Frontal cortex (tissue), 4 donors: Measurements from ENCODE around the gene TLE4. TPM values are rescaled to one million over a fixed set of nuclear protein-coding genes. Genes with fewer than 3 reads are reported as not detected.
A peak's percentile ranks its signal among the peaks of the same experiment; 100 is the strongest.
"Not testable (repeated sequence)": the region's sequence is repeated elsewhere in the genome, so short reads cannot be mapped to it uniquely, and the experiment has no call there.

ENCODE experiments used
- DNase-seq, 2 donors: peaks; one replicate each; pipeline ENCODE4 v3.0.0; 2012; ENCODE audit warnings: low spot score in 2 of 2
- FAIRE-seq: peaks from 2 replicates; lab custom pipeline; 2012; peaks lifted over from hg19 to GRCh38; lab: Jason Lieb, UNC
- total RNA-seq: library from RNA; depleted of rRNA; stranded (reverse); fragments of >200 nt; gene quantifications from one replicate; pipeline ENCODE4 v1.2.3, GENCODE V29; 2014
- donor health status: control.
- donor health status: control.
- donor health status: control.

TLE4 gene
- total RNA-seq, 1 donor from 2014 or later: 65.2 TPM

DNA sequence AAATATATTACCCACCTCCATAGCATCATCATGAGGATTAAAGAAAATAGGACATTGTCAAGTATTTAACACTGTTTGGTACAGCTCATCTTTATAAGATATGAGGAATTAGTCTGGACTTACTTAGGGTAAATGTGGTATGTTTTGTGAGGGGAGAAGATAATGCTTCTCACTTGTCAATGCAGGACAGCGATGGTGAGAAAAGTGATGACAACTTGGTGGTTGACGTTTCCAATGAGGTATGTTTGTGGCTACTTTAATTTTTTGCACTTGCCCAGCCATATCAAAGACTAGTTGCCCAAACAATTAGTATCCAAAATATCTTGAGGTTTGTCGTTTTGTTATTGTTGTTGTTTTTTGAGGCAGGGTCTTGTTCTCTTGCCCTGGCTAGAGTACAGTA lies 133.9 kb downstream of the TLE4 start:
- no peak for FAIRE-seq
- no peak for DNase-seq

DNA sequence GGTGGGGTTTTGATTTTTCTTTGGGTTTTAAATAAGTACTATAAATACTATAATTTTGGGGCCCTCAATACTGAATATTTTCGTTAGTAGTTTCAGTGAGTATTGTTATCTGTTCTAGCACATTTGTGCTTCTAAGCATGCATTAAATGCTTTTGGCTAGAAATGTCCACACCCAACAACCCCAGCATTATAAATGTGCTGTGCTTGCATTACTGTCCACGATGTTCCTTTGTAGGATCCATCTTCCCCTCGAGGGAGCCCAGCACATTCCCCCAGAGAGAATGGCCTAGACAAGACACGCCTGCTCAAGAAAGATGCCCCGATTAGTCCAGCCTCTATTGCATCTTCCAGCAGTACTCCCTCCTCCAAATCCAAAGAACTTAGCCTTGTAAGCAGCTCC lies 134.7 kb downstream of the TLE4 start:
- DNase-seq: no peak
- FAIRE-seq: no peak

DNA sequence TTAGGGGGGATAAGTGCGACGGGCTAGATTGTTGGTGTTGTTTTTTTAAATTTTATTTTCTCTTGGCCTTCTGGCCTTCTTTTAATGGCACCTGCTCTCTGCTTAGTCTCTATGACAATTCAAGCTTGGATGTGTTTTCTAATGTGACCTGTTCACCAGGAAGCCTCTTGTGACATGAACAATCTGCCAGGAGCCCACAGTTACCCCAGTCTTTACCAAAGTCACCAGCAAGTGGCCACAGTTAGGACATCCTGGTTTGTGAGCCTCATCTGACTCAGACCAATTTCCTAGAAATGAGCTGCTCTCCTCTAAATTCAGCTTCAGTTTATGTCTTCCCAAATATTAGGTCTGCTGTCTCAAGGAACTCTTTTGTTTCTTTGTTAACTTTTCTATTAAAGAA lies 135.8 kb downstream of the TLE4 start:
- no peak for DNase-seq
- FAIRE-seq: no peak

DNA sequence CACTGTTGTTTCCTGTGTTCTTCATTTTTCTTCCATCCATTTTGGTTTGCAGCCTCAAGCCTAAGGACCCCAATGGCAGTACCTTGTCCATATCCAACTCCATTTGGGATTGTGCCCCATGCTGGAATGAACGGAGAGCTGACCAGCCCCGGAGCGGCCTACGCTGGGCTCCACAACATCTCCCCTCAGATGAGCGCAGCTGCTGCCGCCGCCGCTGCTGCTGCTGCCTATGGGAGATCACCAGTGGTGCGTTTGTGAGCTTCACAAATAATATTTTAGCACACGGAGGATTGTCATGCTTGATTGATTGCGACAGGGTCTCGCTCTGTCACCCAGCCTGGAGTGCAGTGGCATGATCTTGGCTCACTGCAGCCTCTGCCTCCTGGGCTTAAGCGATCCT lies 136.8 kb downstream of the TLE4 start:
- FAIRE-seq: no peak
- no peak for DNase-seq

DNA sequence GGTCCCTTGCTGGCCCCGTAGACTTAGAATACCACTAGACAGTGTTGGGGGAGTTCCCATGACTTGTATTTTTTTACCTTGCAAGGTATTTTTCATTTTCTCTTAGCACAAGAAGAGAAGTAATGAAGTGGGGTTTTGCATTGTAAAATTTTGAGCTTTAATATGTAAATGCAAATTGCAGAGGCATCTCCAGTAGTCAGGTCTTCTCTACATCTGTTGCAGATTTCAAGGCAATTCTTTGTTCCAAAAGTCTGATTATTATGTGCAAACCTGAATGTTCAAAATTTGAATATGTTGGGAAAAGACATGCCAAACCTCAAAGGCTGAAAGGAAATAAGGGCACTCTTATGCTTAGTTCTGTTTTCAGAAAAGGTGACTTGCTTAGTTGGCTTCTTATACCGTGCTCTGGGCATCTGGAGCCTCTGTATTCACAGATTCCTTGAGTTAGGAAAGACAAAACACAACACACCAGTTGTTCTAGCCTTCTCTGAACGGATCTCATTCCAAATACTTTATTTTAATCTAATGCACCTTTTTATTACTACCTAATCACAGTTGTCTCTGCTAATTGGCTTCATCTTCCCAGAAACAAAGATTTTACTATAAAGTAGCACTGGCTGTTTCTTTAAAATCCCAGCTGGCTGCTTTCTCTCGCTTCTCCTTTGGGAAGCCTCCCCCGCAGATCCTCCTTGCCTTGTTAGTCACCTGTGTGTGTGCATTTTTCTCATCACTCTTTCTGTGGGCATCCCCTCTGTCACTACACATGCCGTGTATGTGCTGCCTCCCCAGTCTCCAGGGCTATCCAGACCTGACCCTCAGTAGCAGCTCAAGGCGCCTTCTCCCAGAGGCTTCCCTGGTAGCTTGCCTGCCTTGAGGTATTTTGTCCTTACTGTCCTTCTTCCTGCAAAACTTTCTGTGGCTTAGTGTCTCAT lies 138.2 kb downstream of the TLE4 start:
- FAIRE-seq (no peak), DNase-seq (peak in 1 of 2 donors; percentile 16)

DNA sequence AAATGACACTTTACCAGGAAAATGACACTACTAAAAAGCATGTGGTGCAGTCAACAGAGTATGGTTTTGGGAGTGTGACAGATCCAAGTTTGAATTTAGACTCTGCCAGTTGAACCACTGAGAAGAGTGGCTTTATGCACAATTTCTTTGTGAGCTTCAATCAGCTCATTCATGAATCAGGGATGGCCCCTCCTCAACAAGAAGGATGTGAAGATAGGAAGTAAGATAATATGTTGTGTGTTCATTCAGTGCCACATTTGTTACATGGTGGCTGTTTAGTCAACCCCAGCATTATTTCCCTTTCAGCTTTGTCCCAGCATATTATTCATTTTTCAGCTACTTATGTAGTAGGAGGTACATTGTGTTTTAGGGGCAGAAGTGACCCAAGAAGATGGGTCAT lies 140.1 kb downstream of the TLE4 start:
- DNase-seq (no peak), FAIRE-seq (no peak)

DNA sequence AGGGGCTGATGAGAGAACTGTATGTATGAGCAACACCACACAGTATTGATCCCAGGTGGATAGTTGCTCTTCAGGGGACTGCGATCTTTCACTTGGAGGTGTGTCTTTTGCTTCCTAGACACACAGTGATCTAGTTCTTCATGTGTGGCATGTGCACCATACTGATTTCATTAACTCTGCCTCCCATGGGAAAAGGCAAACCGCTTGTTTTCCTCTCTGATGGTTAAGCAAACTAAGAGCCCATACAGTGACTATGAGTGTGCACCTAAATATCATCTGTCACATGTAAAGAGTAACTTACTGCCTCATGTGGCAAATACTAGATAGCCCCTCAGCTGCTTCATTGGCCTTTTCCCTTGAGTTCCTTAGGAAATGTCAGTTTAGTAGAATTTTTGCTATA lies 147.3 kb downstream of the TLE4 start:
- FAIRE-seq: no peak

DNA sequence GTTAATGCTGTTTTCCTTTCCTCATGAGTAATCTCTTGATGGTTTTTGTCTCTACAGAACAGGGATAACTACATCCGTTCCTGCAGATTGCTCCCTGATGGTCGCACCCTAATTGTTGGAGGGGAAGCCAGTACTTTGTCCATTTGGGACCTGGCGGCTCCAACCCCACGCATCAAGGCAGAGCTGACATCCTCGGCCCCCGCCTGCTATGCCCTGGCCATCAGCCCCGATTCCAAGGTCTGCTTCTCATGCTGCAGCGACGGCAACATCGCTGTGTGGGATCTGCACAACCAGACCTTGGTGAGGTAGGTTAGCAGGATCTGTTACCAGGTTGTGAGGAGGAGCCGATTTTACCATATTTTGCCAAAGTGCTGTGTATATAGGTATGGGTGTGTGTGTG lies 148.2 kb downstream of the TLE4 start:
- no peak for FAIRE-seq
- DNase-seq: no peak

More for the DNA sequence above, 147.3 kb downstream of the TLE4 start:
- DNase-seq: no peak

DNA sequence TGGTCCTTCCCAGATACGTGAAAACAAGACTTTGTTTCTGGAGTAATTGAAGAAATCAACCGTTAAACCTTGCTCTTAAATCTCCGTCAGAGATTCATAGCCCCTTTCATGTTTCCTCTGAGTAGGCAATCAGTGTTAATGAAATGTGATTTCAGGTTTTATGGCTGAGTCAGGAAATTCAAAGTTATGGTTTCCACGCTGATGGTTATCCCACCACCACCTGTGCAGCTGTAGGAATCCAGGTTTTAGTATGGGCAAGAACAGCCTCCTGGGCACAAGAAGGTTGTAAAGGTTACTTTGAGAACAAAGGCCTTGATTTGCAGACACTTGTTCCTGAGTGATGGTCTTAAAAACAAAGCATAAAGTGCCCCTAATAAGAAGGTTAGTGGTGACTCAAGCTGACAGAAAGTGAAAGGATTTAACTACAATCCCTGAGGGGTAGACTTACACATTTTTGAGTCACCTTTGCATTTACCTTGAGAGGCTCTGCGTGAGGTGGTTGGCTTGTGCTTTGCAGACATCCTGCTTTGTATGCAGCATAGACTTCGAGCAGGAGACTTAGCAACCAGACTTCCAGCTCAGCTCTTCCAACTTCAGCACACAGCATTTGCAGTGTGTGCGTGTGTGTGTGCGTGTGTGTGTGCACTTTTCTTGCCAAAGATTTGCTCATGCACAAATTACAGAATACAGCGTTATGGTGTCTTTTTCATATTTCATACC lies 159.6 kb downstream of the TLE4 start:
- no peak for FAIRE-seq
- no peak for DNase-seq

DNA sequence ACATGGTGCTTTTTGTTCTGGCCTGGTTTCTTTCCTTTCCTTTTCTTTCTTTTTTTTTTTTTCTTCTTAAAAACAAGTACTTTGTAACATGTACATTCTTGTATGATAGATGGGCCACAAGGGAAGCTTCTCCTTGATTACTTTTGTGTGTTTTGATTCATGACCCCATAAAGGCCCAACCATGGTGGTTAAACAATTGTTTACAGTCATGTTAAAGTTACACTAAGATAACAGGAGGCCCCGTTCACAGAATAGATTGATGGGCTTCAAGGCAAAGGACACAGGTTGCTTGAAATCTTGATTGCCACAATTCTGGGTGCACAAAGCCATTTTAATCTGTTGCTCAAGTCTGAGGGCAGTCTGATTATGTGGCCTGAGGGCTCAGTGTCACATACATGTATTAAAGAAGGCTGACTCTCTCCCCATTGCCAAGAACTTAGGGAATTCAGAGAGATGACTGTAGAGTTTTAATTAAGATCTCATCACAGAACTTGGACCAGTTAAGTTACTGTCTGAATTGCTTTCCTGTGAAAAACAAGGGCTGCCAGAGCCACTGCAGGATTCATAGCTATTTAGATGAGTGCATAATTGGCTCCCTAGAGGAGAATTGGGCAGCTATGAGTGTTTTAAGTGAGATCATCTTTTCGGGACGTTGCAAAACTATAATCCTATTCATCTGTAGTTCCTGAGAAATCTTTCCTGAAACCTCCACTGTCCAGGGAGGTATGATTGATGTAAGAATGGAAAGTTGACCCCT lies 163.4 kb downstream of the TLE4 start:
- DNase-seq (no peak), FAIRE-seq (no peak)

DNA sequence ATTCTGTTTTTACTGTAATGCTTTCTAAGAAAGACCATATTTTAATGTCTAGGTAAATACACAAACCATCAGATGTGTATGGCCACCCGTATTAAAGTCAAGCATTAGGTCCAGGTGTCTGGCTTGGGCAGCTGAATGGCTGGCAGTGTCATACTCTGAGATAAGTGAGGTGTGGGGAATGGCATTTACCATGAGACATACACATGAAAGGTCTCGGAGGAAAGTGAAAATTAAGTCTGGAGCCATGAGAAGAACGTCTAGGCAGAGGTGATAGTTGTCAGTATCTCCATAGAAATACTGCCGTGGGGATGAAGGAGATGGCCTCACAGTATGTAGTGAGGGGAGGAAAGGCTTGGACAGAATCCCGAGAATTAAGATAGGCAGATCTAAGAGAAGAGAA lies 164.3 kb downstream of the TLE4 start:
- no peak for DNase-seq
- FAIRE-seq: no peak

DNA sequence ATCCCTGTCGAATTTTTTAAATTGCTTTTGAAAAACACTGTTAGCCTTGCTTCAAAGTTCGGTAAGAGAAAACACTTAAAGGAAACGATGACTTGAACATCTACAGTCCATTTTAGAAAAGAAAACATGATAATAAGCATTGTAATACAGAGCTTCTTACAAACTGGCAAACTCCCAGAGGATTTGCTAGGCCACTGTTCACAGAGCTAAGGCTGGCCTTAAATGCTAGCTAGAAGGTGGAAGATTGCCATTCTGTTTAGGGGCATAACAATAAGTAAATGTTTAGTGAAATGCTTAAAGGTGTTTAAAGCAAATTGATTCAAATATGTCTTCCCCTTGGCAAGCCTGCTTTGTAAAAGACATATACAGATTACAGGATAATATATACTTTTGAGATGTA lies 169.6 kb downstream of the TLE4 start:
- DNase-seq: no peak
- FAIRE-seq: no peak

DNA sequence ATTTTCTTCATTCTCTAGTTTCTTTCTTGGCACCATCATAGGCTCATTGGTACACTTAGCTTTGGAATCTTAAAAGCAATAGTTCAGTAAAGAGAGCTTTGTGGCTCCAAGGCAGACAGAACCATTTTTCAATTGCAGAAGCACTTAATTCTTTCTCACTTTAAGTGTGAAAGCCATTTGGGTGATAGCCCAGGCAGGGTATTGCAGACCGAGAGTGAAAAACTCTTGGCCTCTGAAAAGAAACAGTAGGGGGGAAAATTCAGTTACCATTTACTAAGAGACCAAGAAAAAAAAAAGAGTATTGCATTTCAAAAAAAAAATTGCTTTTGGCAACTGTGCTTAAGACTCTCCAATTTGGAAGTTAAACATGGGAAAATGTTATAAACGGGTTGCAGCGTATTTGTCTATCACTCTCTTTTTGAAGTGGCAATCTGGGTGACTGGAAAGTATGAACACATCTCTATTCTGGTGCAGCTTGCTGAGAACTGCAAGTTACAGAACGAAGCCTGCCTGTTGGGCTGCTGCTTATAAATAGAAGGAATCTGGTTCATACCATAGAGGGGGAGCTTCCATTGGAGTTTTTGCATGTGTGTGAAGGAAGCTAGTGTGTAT lies 170.5 kb downstream of the TLE4 start:
- FAIRE-seq (no peak), DNase-seq (no peak)

DNA sequence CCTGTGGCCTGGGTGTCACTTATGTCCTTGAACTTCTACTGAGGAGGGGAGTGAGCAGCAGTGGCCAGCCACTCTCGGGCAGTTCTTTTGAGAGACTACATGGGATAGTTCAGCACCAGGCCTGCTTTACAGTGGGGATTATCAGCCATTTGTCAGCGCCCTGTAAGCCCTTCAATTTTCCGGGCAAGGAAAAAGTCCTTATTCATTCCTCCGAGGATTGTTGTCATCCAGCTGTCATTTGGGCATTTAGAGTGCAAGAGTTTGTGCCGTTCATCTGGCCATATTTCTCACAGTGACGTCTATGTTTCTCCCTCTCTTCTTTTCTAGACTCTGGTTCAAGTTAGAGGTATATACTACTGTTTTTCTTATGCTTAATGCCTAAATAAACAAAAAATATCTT lies 172.8 kb downstream of the TLE4 start:
- FAIRE-seq (no peak), DNase-seq (no peak)

DNA sequence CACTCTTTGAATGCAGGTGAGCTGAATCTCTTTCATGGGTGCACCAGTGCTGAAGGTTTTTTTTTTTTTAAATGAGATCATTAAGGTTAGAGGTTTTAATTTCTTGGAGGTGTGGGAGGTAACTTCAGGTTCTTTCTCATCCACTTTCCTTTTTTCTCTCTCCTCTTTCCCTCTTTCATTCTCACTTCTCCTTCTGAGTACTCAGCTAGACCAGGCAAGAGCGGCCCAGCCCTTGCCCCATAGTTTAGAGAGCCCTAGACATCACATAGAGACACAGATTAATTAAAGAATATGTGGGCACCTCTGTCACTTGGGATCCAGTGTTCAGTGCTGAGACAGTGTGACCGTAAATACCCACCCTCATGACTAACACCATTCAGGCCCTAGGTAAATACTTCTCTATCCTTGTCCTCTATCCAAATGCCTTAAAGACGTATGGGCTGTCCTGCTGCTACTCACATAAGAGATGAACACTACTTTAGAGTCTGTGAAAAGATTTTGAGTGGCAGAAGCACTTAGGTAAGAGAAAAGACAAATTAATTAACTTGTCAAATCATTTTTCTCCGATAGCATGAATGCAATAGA lies 174.1 kb downstream of the TLE4 start:
- FAIRE-seq (no peak), DNase-seq (no peak)

DNA sequence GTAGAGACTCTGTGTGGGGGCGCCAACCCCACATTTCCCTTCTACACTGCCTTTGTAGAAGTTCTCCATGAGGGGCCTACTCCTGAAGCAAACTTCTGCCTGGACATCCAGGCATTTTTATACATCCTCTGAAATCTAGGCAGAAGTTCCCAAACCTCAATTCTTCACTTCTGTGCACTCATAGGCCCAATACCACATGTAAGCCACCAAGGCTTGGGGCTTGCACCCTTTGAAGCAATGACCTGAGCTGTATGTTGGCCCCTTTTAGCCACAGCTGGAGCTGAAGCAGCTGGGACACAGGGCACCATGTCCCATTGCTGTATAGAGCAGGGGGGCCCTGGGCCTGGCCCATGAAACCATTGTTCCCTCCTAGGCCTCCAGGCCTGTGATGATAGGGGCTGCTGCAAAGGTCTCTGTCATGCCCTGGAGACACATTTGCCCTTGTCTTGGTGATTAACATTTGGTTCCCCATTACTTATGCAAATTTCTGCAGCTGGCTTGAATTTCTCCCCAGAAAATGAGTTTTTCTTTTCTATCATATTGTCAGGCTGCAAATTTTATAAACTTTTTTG lies 180.2 kb downstream of the TLE4 start:
- not testable (repeated sequence) for DNase-seq, FAIRE-seq

DNA sequence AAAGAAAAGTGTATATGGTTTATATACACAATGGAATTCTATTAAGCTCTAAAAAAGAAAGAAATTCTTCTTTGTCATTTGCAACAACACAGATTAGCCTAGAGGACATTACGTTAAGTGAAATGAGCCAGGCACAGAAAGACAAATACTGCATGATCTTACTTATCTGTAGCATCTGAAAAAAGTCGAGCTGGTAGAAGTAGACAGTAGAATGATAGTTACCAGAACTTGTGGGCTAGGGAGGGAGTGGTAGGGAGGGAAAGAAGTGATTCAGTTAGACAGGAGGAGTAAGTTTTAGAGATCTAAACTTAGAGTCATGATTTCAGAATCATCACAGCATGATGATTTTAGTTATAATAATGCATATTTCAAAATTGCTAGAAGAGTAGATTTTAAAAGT lies 184.6 kb downstream of the TLE4 start:
- FAIRE-seq: no peak

DNA sequence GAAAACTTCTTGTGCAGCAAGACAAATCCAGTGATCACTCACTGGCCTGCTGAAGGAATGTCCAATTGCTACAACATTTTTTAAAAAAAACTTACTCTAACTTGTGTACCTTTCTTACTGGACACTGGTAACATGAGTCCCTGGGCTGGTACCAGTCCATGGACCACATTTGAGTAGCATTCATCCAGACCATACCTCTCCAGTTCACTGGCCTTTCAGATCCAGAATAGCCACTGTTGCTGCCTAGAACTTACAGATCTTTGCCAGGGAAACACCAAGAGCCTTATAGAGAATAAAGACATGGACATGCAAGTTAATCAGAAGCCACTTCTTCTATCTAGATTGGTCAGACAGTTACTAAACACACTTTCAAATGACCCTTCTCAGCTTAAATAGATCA lies 185.3 kb downstream of the TLE4 start:
- DNase-seq (no peak), FAIRE-seq (no peak)

More for the DNA sequence above, 184.6 kb downstream of the TLE4 start:
- DNase-seq: no peak

DNA sequence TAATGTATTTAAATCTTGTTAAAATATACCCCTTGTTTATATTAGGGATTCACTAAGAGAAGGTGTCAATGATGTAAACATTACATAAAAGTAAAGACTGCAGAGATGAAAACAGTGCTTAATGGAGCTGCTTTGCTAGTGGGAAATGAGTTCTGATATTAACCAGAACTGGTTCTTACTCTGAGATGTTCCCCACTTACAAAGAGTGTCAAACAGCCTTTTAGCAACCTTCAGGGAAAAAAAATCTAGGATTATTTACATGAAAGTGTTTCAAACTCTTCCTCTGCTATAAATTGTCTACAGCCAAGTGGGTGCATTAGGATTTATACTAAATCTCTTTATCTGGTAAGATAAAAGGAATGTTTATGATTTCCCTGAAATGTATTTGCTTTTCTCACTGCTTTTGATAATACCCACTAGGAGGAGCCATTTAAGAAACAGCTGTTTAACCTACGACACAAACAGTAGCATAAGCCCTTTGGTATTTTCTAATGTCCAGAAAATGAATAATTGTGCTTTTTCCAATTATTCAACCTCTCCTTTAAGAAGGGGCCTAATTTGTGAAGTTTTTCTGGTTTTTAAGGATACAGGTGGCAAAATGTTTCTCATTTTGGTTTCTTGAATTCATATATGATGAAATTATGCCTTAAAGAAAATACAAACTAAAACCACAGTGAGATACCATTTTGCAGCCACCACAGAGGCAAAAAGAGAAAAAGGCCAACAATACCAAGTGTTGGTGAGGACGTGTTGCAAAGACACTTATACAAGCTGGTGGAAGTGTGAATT lies 186.3 kb downstream of the TLE4 start:
- FAIRE-seq: no peak
- no peak for DNase-seq
